GM15510 (cell line): ENCODE data around the gene MIPOL1.

ENCODE experiments used
- POLR2A ChIP-seq: IDR thresholded peaks from 3 replicates; pipeline ENCODE4 v1.6.1; 2011; ENCODE audit warnings: borderline replicate concordance; ENCODE audit not compliant: insufficient read length; ENCODE audit errors: extremely low read depth

MIPOL1 gene

GRCh38 chr14:37197421-37198272 is at the start of gene MIPOL1:
TSS of gene MIPOL1 (plus strand) at chr14:37197937. CDS start at chr14:37247889, 49,952 bp downstream.
- TF ChIP-seq POLR2A: no peak

- no peak for TF ChIP-seq POLR2A
Measured at GRCh38 chr14:37150414-37150813, 47.3 kb upstream of the MIPOL1 start.

GRCh38 chr14:37153005-37153404 is 44.7 kb upstream of the MIPOL1 start:
- no peak for TF ChIP-seq POLR2A

- no peak for TF ChIP-seq POLR2A
Measured at GRCh38 chr14:37153483-37153882, 44.3 kb upstream of the MIPOL1 start.

- no peak for TF ChIP-seq POLR2A
Measured at GRCh38 chr14:37157987-37158386, 39.8 kb upstream of the MIPOL1 start.

- TF ChIP-seq POLR2A: no peak
Measured at GRCh38 chr14:37165794-37166193, 31.9 kb upstream of the MIPOL1 start.

- no peak for TF ChIP-seq POLR2A
Measured at GRCh38 chr14:37167151-37168047, 30.3 kb upstream of the MIPOL1 start.

- TF ChIP-seq POLR2A: no peak
Measured at GRCh38 chr14:37168721-37169120, 29.0 kb upstream of the MIPOL1 start.

GRCh38 chr14:37170237-37170636 is 27.5 kb upstream of the MIPOL1 start:
- TF ChIP-seq POLR2A: no peak

GRCh38 chr14:37170993-37171392 is 26.7 kb upstream of the MIPOL1 start:
- TF ChIP-seq POLR2A: no peak

- no peak for TF ChIP-seq POLR2A
Measured at GRCh38 chr14:37171678-37172023, 26.1 kb upstream of the MIPOL1 start.

GRCh38 chr14:37172024-37172869 is 25.5 kb upstream of the MIPOL1 start, which contains the start of gene SLC25A21:
TSS of gene SLC25A21 (minus strand) at chr14:37172606.
- no peak for TF ChIP-seq POLR2A

- TF ChIP-seq POLR2A: no peak
Measured at GRCh38 chr14:37172936-37173614, 24.7 kb upstream of the MIPOL1 start.
